ENCODE measurements around the gene GIMAP2. TPM values are rescaled to one million over a fixed set of nuclear protein-coding genes. Genes with fewer than 3 reads are reported as not detected.

The GIMAP2 gene
- total and polyA plus RNA-seq, 2 of the 4 experiments (the other 2 are of a cell fraction) = under 0.01 TPM; not detected in 1

DNA sequence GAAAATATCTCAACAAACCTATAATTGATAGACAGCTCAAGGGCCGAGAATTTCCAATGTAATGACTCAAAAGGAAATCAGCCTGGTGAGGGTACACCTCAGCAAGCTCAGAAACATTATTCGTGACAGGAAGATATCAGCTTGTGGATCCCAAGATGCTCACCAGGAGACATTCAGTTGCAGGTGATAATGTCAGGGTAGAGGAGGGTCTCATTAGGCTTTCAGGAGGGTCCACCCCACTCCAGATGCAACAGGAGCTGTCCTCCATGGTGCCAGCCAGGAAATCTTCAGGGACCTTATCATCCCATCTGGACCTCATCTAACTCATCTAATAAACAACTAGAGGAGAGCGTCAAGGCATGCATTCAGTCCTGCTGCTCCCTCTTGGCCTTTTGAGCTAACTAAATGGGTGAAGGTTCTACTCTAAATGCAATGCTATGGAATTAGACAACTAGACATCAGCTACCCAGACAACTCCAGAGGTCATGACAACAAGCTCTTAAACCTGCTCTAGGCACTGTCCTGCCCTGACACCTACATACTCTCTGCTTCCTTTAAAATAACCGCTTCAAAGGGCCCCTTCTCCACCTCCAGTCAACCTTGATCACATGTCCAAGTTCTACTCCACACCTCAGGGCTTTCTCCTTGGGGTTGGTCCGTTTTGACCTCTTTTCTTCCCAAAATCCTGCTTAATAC lies 47.4 kb downstream of the GIMAP2 start:
- dilution Hi-C loops (cut with HindIII; ENCODE audit: low sequenced_read_pairs, unreplicated experiment) = no loop called here
- DNase-seq (no peak), ATAC-seq (ENCODE audit: low read depth) (no peak)
- H2BK15ac ChIP-seq (ENCODE audit: low read depth, low read length) = no peak overlapping the region
- H3K4ac ChIP-seq (ENCODE audit: low read depth, low read length) = no peak overlapping the region
- no peak overlapping the region for H3K14ac ChIP-seq (replicated peaks; ENCODE audit: low read depth, low read length)
- H4K20me1 ChIP-seq (ENCODE audit: insufficient read depth, low read length) = no peaks in the 10 kb centered on the region
- no peak overlapping the region for H4K5ac ChIP-seq (ENCODE audit: low read depth, low read length)
- H3K36me3 ChIP-seq (ENCODE audit: control insufficient read depth, insufficient read depth, low read length) = no peaks in the 10 kb centered on the region
- BruUV-seq (replicated peaks) = no TSS peak
- no peak overlapping the region for H4K91ac ChIP-seq (ENCODE audit: insufficient read depth, low read depth, low read length)
- no peaks in the 10 kb centered on the region for H3K79me1 ChIP-seq (ENCODE audit: low read depth in 1 of 2, low read length in 2 of 2)
- TF ChIP-seq, protein P1, sequence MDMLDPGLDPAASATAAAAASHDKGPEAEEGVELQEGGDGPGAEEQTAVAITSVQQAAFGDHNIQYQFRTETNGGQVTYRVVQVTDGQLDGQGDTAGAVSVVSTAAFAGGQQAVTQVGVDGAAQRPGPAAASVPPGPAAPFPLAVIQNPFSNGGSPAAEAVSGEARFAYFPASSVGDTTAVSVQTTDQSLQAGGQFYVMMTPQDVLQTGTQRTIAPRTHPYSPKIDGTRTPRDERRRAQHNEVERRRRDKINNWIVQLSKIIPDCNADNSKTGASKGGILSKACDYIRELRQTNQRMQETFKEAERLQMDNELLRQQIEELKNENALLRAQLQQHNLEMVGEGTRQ (IDR thresholded peaks at IDR 0.05; ENCODE audit: low read depth, low read length) = no peak
- TF ChIP-seq BHLHE40 (IDR thresholded peaks at IDR 0.05; ENCODE audit: low read depth, low read length) = no peak
- TF ChIP-seq, protein P2, sequence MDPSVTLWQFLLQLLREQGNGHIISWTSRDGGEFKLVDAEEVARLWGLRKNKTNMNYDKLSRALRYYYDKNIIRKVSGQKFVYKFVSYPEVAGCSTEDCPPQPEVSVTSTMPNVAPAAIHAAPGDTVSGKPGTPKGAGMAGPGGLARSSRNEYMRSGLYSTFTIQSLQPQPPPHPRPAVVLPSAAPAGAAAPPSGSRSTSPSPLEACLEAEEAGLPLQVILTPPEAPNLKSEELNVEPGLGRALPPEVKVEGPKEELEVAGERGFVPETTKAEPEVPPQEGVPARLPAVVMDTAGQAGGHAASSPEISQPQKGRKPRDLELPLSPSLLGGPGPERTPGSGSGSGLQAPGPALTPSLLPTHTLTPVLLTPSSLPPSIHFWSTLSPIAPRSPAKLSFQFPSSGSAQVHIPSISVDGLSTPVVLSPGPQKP (IDR thresholded peaks at IDR 0.05; ENCODE audit: borderline replicate concordance, low read depth, low read length) = no peak
- TF ChIP-seq, protein P3, sequence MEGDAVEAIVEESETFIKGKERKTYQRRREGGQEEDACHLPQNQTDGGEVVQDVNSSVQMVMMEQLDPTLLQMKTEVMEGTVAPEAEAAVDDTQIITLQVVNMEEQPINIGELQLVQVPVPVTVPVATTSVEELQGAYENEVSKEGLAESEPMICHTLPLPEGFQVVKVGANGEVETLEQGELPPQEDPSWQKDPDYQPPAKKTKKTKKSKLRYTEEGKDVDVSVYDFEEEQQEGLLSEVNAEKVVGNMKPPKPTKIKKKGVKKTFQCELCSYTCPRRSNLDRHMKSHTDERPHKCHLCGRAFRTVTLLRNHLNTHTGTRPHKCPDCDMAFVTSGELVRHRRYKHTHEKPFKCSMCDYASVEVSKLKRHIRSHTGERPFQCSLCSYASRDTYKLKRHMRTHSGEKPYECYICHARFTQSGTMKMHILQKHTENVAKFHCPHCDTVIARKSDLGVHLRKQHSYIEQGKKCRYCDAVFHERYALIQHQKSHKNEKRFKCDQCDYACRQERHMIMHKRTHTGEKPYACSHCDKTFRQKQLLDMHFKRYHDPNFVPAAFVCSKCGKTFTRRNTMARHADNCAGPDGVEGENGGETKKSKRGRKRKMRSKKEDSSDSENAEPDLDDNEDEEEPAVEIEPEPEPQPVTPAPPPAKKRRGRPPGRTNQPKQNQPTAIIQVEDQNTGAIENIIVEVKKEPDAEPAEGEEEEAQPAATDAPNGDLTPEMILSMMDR (conservative IDR thresholded peaks at IDR 0.05; ENCODE audit: low read depth, low read length) = no peak
- no peak for TF ChIP-seq MAFK (IDR thresholded peaks at IDR 0.05; ENCODE audit: low read depth, low read length)
- TF ChIP-seq FOS (IDR thresholded peaks at IDR 0.05; ENCODE audit: low read depth, low read length) = no peak
- no peak for TF ChIP-seq MXI1 (IDR thresholded peaks at IDR 0.05; ENCODE audit: borderline replicate concordance, low read depth, low read length)
- no peak for TF ChIP-seq RFX5 (IDR thresholded peaks at IDR 0.05; ENCODE audit: low read depth, low read length)
- TF ChIP-seq CHD1 (IDR thresholded peaks at IDR 0.05; ENCODE audit: low read depth, low read length) = no peak
- ChIA-PET CTCF (no interaction called here), POLR2A (ENCODE audit: unreplicated experiment) (no interaction called here)
- WGBS, 2 experiments (ENCODE audit: extremely low coverage in 2 of 2, insufficient read length in 1 of 2) = 17% methylated on average over 1 of the region's 5 CpGs; no CpG with 5 or more reads in 1 of the 2 experiments
- H3K9me1 ChIP-seq (ENCODE audit: insufficient read depth, low read length) = no peaks in the 10 kb centered on the region
- no peak overlapping the region for H2BK120ac ChIP-seq (ENCODE audit: low read depth, low read length)
- intact Hi-C loops (cut with micrococcal nuclease) = no loop called here
- no peak overlapping the region for H2AK9ac ChIP-seq (replicated peaks; ENCODE audit: low read depth, low read length, poor library complexity)
- H3K9ac ChIP-seq (ENCODE audit: low read depth, low read length) = no peak overlapping the region
- H2AFZ ChIP-seq (replicated peaks; ENCODE audit: low read length, poor library complexity) = no peak overlapping the region
- H4K8ac ChIP-seq (ENCODE audit: low read depth in 2 of 2, low read length in 2 of 2) = no peak overlapping the region
- H3K4me1 ChIP-seq (ENCODE audit: control insufficient read depth, insufficient read depth, low read length) = no peaks in the 10 kb centered on the region
- H2BK5ac ChIP-seq (ENCODE audit: low read depth, low read length, poor library complexity, severe bottlenecking) = no peak overlapping the region
- no peaks in the 10 kb centered on the region; the same call in 1 of the 2 replicates for H3K27me3 ChIP-seq (ENCODE audit: control insufficient read depth, insufficient read depth, low read length)
- no peak overlapping the region for H3K4me2 ChIP-seq (ENCODE audit: low read depth, low read length)
- H3K56ac ChIP-seq (ENCODE audit: extremely low read depth, insufficient read depth, low read length) = no peak overlapping the region; the same call in 1 of the 2 replicates
- H3K23ac ChIP-seq (ENCODE audit: low read depth, low read length) = no peak overlapping the region
- H2BK20ac ChIP-seq (ENCODE audit: low read depth, low read length) = no peak overlapping the region
- H3K9me3 ChIP-seq (ENCODE audit: control insufficient read depth, insufficient read depth, low read length) = no peaks in the 10 kb centered on the region
- no peak overlapping the region for H3K18ac ChIP-seq (ENCODE audit: low read depth, low read length)
- in situ Hi-C loops (cut with MboI; ENCODE audit: low sequenced_read_pairs) = loop anchor here (25.0 kb wide), 1 partner anchor 421 kb away; the partner anchor contains the start of genes ACTR3C and LRRC61
- H3K4me3 ChIP-seq (ENCODE audit: insufficient read depth, low read depth, low read length) = no peak overlapping the region
- no peak overlapping the region for H2AK5ac ChIP-seq (ENCODE audit: low read depth, low read length)
- H3K27ac ChIP-seq (ENCODE audit: insufficient read depth, low read length) = no peak overlapping the region
